T-helper 1 cell treated with Interleukin-12 subunit alpha and Interleukin-12 subunit beta and Interleukin-4 antibody, amounts not matched to agents 30 μg/mL and 1 μg/mL, for 36 hours (primary cell): ENCODE results near the gene NFX1.
"Not testable (repeated sequence)": the region's sequence is repeated elsewhere in the genome, so short reads cannot be mapped to it uniquely, and the experiment has no call there.

ENCODE experiments used
- H3K27ac Mint-ChIP-seq: one replicate; pipeline ENCODE4 v1.8.0; 2021; ENCODE audit warnings: mild to moderate bottlenecking, mixed read lengths
- H3K27me3 Mint-ChIP-seq: one replicate; pipeline ENCODE4 v1.8.0; 2021; ENCODE audit warnings: low read depth, mixed read lengths
- H3K36me3 Mint-ChIP-seq: one replicate; pipeline ENCODE4 v1.8.0; 2021; ENCODE audit warnings: low read depth, mixed read lengths
- H3K4me1 Mint-ChIP-seq: one replicate; pipeline ENCODE4 v1.8.0; 2021; ENCODE audit warnings: low read depth, mixed read lengths
- H3K4me3 Mint-ChIP-seq: one replicate; pipeline ENCODE4 v1.8.0; 2021; ENCODE audit warnings: mild to moderate bottlenecking, moderate library complexity, mixed read lengths
- H3K9me3 Mint-ChIP-seq: one replicate; pipeline ENCODE4 v1.8.0; 2021; ENCODE audit warnings: mixed read lengths

Gene NFX1

DNA sequence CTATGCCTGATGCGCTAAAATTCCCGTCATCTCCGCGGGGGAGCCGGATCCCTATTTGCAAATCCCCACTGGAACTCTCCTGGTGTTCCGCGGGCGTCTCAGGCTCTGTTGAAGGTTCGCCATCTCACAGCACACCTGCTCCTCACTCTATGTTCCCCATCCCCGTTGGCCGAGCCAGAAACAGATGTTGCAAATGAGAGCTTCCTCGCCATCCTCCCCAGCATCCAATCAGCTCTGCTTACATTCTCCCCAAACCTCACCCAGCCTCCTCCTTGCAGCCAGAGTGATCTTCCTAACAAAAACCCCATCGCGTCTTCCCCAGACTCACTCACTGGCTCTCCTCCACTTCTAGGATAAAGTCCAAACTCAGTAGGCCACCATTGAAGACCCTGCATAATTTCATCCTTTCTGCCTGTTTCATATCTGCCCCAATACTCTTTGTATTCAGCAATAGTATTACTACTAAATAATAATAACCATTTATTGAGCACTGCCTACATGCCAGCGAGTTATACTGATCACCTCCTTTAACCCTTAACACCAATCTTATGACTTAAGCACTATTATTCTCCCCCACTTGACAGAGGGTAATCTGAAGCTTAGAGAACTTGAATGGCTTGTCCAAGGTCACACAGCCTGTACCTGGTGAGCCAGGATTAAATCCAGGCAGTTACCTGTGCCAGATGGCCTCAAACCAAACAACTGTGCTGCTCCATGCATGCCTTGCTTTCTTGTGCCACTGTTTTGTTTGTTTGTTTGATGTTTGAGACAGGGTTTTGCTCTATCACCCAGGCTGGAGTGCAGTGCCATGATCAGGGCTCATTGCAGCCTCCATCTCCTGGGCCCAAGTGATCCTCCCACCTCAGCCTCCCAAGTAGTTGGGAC is 98.0 kb downstream of the NFX1 start:
- H3K4me3 Mint-ChIP-seq, result no peak overlapping the region
- no peak overlapping the region for H3K27ac Mint-ChIP-seq

DNA sequence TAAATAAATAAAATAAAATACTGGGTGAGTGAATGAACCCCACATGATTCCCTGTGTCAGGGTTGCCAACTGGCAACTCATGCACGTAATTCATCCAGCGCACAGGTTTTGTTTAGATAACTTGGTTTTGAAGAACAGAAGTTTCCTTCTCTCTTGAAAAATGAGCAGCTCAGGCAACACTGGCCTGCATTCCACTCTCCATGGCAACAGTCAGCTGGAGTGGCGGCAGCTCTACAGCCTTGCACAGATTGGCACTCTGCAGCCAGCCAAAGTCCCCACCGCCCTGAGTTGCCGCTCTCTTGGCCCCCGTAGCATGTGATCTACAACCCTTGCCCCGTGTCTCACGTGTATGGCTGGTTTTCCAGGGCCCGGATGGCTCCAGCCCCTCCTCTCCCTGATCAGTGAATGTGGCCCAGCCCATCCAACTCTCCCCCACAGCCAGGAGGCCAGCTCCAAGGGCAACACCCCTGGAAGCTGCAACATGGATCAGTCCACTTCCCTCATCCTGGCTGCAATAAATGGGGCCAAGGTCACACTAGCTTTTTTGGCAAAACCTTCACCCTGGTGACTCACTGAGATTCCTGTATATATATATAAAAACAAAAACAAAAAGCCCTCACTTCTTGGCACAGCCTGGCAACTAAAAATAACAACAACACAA is 100.9 kb downstream of the NFX1 start:
- not testable (repeated sequence) for H3K27ac Mint-ChIP-seq, H3K4me3 Mint-ChIP-seq, H3K9me3 Mint-ChIP-seq, H3K36me3 Mint-ChIP-seq, H3K4me1 Mint-ChIP-seq, H3K27me3 Mint-ChIP-seq

More for the DNA sequence above, 98.0 kb downstream of the NFX1 start:
- Mint-ChIP-seq H3K27me3 (no peaks in the 10 kb centered on the region), H3K36me3 (no peaks in the 10 kb centered on the region), H3K9me3 (no peaks in the 10 kb centered on the region), H3K4me1 (no peaks in the 10 kb centered on the region)

DNA sequence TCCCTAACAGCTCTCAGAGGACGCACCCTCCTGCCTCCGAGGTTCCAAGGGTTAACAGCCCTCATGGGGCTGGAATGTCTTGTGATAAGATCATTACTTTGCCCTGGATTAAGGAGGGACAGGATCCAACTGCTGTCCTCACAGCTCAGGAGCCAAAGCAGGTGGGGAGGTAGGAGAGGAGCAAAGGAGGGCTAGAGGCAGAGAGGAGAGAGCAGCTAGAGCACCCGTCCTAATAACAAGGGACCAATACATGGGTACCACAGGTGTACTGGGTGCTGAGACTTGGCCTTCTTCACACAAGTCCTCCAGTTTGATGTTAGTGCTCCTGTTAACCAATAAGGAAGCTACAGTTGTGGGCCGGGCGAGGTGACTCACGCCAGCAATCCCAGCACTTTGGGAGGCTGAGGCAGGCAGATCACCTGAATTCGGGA is 102.3 kb downstream of the NFX1 start:
- H3K4me1 Mint-ChIP-seq, H3K27ac Mint-ChIP-seq, H3K4me3 Mint-ChIP-seq, H3K27me3 Mint-ChIP-seq, H3K9me3 Mint-ChIP-seq, H3K36me3 Mint-ChIP-seq: not testable (repeated sequence)

DNA sequence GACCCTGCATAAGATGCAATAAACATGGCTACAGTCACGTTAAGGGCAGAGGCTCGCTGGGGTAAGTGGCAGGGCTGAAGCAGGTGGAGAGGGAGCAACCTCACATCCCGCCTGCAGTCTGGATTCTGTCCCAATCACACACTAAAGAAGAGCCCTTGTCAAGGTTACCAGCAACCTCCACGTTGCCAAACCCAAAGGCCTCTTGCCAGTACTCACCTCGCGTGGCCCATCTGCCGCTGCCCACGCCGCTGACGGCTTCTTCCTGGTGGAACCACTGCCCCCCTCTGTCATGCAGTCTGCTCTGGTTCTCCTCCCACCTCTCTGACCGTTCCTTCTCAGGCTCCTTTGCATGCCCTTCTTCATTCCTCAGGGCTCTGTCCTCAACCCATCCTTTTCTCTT is 103.3 kb downstream of the NFX1 start:
- H3K4me3 Mint-ChIP-seq, result no peak overlapping the region
- H3K9me3 Mint-ChIP-seq, result no peaks in the 10 kb centered on the region
- H3K36me3 Mint-ChIP-seq, result no peaks in the 10 kb centered on the region
- H3K27me3 Mint-ChIP-seq, result peaks cover 6% of the 10 kb centered on the region
- no peak overlapping the region for H3K27ac Mint-ChIP-seq
- no peaks in the 10 kb centered on the region for H3K4me1 Mint-ChIP-seq

DNA sequence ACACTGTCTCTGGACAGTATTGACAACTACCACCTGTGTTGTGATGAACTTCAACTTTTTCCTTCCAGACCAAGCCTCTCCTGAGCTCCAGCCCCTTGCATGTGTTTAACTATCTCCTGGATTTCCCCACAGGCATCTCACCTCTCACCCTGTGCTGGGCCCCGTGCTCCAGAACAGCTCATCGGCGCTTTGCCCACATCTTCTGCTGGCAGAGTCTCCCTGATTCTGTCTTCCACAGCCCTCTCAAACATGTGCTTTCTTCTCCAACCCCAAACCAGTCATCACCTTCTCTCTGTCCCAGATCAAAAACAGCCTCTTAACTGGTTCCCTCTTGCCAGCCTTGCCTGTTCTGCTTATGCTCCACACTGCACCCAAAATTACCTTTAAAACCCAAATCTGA is 103.7 kb downstream of the NFX1 start:
- H3K36me3 Mint-ChIP-seq, H3K4me3 Mint-ChIP-seq, H3K27me3 Mint-ChIP-seq, H3K4me1 Mint-ChIP-seq, H3K9me3 Mint-ChIP-seq: not testable (repeated sequence)
- peak overlapping the region; percentile 23 for H3K27ac Mint-ChIP-seq

DNA sequence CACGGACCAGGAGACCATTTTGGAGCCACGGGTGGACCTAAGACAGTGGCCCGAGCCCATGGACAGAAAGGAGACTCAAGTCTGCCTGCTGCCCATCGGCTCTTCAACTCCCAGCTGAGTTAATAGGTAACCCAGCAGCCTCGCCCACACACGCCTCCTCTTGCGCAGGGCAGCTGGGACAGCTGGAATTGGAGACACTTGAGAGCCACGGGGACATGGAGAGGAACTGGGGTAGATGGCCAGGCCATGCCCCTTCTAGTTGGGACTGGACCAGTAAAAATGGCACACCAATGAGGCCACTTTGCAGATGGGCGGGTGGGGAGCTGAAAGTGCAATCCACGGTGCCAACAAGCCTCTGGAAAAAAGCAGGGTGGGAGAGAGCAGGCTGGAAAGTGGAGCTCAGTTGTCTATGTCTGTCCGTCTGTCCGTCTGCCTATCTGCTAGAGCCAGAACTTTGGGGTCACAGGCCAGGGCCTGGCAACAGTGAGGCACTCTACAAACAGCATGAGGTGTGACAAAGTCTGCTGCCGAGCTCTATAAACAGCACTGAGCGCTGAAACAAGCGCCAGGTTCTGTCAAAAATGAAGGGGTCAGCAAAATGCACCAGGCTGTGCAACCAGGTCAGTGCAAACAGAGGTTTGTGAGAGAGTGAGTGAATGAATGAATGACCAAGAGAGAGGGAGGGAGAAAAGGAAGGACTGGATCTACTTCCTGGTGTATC is 105.0 kb downstream of the NFX1 start:
- not testable (repeated sequence) for H3K27ac Mint-ChIP-seq, H3K9me3 Mint-ChIP-seq, H3K4me3 Mint-ChIP-seq, H3K4me1 Mint-ChIP-seq, H3K36me3 Mint-ChIP-seq, H3K27me3 Mint-ChIP-seq

DNA sequence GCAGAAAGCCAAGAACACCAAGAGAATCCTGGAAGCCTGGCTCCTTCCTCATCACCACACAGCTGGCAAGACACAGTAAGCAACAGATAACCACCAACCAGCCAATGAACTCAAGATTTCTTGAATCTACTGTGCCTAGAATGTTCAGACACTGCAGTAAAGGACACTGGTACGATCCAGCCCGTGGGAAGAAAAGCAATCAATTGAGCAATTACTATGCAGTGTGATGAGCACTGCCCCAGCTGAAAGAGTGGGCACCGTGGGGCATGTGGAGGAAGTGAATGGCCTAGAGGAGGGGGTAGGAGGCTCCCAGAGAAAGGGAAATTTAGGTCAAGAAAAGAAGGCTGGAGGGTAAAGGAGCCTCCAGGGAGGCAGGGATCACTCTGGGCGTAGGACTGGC is 107.5 kb downstream of the NFX1 start:
- H3K27me3 Mint-ChIP-seq, H3K27ac Mint-ChIP-seq, H3K36me3 Mint-ChIP-seq, H3K9me3 Mint-ChIP-seq, H3K4me1 Mint-ChIP-seq, H3K4me3 Mint-ChIP-seq: not testable (repeated sequence)

DNA sequence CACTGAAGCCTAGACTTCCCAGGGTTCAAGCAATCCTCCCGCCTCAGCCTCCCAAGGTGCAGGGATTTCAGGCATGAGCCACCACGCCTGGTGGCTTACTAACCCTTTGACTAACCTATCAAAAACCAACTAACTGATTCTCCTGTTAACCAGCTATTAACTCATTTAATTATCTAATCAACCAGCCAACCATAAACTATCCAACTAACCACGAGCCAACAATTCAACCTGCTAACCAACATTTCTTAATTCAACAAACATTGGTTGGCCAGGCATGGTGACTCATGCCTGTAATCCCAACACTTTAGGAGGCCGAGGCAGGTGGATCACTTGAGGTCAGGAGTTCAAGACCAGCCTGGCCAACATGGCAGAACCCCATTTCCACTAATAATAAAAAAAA is 108.7 kb downstream of the NFX1 start:
- not testable (repeated sequence) for H3K4me1 Mint-ChIP-seq, H3K36me3 Mint-ChIP-seq, H3K9me3 Mint-ChIP-seq, H3K27me3 Mint-ChIP-seq, H3K4me3 Mint-ChIP-seq, H3K27ac Mint-ChIP-seq

DNA sequence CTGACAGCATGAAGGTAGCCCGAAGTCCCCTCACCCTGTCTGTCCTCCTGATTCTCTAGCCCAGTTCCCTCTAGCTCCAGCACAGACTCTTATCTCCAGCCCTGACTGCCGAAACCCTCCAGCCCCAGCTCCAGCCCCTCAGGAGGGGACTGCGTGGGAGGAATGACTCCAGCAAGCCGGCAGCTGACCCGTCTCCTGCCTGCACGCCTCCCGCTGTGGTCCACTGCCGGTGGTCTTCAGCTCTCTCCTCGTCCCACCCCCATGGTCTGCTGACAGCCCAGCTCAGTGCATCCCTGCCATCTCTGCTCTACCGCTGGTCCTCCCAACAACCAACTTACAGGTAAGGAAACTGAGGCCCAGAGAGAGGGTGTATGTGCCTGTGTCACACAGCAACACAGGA is 111.5 kb downstream of the NFX1 start:
- H3K27ac Mint-ChIP-seq, result not testable (repeated sequence)

DNA sequence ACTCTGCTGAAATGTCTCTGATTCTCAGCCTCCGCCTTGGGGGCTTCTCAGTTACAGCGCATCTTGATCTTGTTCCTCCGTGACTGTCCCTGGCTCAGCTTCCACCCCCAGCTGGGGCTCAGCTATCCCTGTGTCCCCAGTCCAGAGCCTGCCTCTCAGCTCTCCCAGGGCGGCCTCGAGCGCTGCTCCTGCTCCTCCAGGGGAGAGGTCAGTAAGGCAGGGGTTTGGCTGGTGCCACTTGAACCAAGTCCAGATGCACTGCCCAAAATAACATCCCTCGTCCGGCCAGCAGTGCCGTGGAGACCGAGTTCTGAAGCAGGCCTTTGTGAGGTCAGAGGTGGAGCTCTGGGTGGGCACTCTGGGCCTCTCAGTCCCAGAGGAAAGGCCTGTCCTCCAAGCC is 112.1 kb downstream of the NFX1 start, which contains the start of gene AQP7:
Gene AQP7, minus strand, starts transcription at position 198 of the 400 bp plus-strand sequence. CDS start 1,306 bp downstream, outside the sequence.
- H3K4me1 Mint-ChIP-seq, H3K27me3 Mint-ChIP-seq, H3K9me3 Mint-ChIP-seq, H3K36me3 Mint-ChIP-seq, H3K4me3 Mint-ChIP-seq, H3K27ac Mint-ChIP-seq: not testable (repeated sequence)

More for the DNA sequence above, 111.5 kb downstream of the NFX1 start:
- H3K4me3 Mint-ChIP-seq, H3K9me3 Mint-ChIP-seq, H3K36me3 Mint-ChIP-seq, H3K4me1 Mint-ChIP-seq, H3K27me3 Mint-ChIP-seq: not testable (repeated sequence)

DNA sequence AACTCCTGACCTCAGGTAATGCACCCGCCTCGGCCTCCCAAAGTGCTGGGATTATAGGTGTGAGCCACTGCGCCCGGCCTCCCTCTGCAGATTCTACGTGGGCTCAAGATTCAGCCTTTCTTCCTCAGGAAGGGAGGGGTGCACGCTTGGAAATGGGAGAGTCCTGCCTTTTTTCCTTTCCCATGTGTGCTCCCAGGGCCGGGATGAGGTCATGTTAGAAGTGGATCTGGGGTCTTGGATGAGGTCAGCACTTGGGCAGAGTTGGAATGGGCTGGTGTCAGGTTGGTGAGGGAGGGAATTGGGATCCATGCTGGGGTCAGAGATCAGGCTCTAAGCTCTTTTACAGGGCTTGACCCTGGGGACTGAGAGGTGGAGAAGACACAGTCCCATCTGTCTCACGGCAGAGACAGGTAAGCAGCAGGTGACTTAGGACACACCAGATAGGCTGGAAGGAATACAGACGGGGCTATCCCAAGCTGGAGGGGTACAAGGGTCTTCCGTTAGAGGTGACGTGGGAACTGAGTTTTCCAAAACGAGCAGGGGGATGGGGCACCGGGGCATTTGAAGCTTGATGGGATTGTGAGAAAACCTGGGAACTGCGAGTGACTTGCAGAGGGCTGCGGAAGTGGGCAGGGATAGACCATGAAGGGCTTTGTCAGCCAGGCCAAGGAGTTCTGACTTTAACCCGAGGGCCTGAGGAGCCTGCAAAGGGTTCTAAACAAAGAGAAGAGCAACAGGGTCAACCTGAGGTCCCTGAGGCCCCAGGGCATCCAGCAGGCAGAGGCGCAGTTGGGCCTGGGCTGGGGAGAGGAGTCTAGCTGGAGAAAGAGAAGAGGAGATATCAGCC is 113.8 kb downstream of the NFX1 start:
- Mint-ChIP-seq H3K27ac (no peak overlapping the region), H3K4me3 (no peak overlapping the region), H3K27me3 (peaks cover 4% of the 10 kb centered on the region), H3K4me1 (no peaks in the 10 kb centered on the region), H3K9me3 (no peaks in the 10 kb centered on the region), H3K36me3 (no peaks in the 10 kb centered on the region)

DNA sequence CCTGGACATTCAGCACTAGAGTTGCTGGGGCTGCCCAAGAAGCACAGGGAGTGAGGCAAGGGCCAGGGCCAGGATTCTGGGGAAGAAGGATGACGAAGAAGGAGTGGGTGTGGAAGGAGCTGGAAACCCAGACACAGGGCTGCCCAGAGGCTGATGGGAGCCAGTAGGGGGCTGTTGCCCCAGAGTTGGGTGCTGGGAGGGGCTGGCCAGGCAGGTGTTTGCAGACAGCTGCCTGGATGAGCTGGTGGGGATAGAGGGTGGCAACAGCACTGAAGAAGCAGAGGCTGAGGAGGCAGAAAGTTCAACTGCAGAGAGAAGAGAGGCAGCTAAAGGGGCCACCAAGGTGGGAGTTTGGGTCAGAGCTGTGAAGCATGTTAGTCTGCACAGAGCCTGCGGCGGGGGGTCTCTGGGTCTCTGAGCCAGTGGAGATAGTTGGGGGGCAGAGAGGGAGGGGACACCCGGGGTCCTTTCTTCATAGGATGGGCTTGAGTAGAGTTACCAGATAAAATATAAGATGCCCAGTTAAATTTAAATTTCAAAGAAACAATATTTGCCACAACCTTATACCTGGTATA is 114.6 kb downstream of the NFX1 start:
- Mint-ChIP-seq H3K36me3 (no peaks in the 10 kb centered on the region), H3K27me3 (peaks cover 4% of the 10 kb centered on the region), H3K4me3 (no peak overlapping the region), H3K27ac (no peak overlapping the region), H3K4me1 (no peaks in the 10 kb centered on the region), H3K9me3 (no peaks in the 10 kb centered on the region)

DNA sequence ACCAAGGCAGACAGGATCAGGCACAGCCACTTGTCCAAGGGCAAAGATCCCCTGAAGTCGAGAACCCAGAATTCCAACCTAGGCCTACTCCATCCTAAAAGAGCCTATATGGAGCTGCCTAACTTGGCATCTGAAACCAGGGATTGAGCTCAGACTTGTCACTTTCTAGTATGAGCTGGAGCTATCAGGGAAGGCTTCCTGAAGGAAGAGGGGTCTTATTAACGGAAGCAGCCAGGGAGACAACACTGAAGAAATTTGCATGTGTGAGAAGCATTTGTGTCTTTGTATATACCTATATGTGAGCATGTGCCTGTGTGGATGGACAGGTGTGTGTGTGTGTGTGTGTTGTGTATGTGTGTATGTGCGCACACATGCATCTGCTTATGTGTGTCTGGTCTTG is 116.7 kb downstream of the NFX1 start:
- Mint-ChIP-seq H3K9me3 (no peaks in the 10 kb centered on the region), H3K4me1 (no peaks in the 10 kb centered on the region), H3K4me3 (no peak overlapping the region), H3K27ac (no peak overlapping the region), H3K36me3 (no peaks in the 10 kb centered on the region), H3K27me3 (peaks cover 4% of the 10 kb centered on the region)

DNA sequence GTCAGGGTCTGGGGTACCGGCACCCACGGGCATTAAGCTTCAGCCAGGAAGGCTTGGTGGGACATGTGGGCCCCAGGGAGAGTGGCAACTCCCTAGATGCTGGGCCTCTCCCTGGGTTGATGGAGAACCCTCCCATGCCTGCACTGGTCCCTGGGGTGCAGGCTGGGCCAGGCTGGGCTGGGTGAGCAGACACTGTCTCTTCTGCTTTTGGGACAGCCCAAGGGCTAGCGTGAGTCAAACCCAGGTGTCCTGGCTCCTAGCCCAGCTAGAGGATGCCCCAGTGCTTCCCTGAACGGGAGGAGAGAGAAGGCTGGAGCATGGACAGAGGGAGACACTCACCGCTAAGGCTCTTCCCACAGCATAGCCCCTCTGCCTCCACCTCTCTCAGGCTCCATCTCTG is 117.8 kb downstream of the NFX1 start:
- no peaks in the 10 kb centered on the region for H3K4me1 Mint-ChIP-seq
- H3K27ac Mint-ChIP-seq, result no peak overlapping the region
- no peaks in the 10 kb centered on the region for H3K36me3 Mint-ChIP-seq
- H3K27me3 Mint-ChIP-seq, result peaks cover 4% of the 10 kb centered on the region
- H3K4me3 Mint-ChIP-seq, result no peak overlapping the region
- H3K9me3 Mint-ChIP-seq, result no peaks in the 10 kb centered on the region
